Activated CD8-positive, alpha-beta memory T cell treated with anti-CD3 and anti-CD28 coated beads, Interleukin-2, amount 50 U/mL, for 48 hours (primary cell): Measurements from ENCODE around the gene PHACTR1.
"Not testable (repeated sequence)": the region's sequence is repeated elsewhere in the genome, so short reads cannot be mapped to it uniquely, and the experiment has no call there.

Experiments
- DNase-seq: peaks from one replicate; pipeline ENCODE4 v3.0.0-alpha.2; 2020

The PHACTR1 gene

GRCh38 chr6:12916006-12916405 lies 199.4 kb downstream of the PHACTR1 start:
- no peak for DNase-seq

DNA sequence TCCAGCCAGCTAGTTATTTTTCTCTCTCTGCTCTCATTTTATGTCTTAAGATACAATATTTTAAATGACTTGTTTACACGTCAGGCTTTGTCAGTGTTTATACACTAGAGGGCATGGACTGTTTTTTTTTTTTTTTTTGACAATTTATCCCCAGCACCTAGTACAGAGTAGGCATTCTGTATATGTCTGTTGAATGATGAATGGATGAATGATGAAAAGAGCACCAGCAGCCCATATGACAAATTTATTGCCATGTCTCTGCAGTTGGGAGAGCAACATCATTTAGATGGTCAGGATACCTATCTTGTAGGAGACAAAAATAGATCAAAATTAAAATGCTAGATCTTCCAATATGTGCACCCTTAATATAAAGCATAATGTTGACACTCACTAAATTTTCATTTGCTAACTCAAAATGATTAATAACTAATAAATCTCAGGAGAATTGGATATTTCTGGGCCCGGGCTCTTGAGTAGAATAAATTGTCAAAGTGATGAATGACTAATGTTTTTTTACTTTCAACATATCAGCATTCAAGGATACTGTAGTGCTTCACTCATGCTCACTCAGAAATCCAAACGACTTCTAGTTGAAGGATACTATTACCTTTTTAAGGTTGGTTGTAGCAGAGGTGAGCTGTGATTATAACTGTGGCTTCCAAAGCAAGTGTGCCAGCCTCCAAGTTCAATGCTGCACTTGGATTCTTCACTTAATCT lies 200.0 kb downstream of the PHACTR1 start:
- no peak for DNase-seq

GRCh38 chr6:12921467-12921866 lies 204.9 kb downstream of the PHACTR1 start:
- no peak for DNase-seq

DNA sequence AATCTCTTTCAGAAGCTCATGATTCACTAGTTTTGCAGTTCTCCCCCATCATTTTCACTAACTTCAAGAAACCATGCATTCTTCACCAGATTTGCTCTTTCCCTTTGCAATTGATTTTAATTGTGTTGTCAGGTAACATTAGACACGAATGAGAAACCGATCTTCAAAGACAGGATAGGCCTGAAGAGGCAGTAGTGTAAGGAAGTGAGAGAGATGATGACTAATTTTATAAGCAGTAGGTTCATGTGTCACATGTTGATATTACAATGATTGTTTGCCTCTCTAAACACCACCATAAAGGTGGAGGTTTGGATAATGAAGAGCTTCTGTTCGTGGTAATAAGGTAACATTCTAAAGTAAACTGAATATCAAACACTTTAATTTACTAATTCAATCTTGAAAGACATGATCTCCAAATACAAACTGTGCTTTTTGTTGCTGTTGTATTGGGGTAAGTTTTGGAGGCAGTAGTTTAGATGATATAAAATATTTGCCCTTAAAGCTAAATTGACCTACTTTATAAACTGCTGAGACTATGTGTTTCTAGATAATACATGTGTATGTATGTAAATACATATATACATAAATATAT lies 207.2 kb downstream of the PHACTR1 start:
- no peak for DNase-seq

GRCh38 chr6:12924911-12925310 lies 208.3 kb downstream of the PHACTR1 start:
- no peak for DNase-seq

- DNase-seq, result no peak
Measured at GRCh38 chr6:12927746-12928145, 211.2 kb downstream of the PHACTR1 start.

- no peak for DNase-seq
Measured at GRCh38 chr6:12929678-12930077, 213.1 kb downstream of the PHACTR1 start.

- DNase-seq, result no peak
Measured at GRCh38 chr6:12931639-12932038, 215.1 kb downstream of the PHACTR1 start.

DNA sequence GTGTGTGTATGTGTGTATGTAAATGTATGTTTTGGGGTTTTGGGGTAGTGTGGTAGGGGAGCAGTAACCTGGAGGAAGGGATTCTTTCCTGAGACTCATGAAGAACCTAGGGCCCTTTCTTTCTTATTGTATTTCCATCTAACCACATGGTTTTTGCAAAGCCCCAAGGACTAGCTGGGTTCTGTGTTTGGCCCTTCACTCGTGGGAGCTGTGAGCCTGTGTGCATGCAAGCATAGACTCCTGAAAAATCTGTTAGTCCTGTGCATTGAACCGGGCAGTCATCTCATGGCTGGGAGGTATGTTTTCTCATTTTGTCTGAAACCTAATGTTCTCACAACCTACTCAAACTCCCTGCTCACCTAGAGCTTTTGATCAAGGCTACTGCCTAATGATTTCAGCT lies 219.1 kb downstream of the PHACTR1 start:
- no peak for DNase-seq

GRCh38 chr6:12937971-12938370 lies 221.4 kb downstream of the PHACTR1 start:
- no peak for DNase-seq

DNA sequence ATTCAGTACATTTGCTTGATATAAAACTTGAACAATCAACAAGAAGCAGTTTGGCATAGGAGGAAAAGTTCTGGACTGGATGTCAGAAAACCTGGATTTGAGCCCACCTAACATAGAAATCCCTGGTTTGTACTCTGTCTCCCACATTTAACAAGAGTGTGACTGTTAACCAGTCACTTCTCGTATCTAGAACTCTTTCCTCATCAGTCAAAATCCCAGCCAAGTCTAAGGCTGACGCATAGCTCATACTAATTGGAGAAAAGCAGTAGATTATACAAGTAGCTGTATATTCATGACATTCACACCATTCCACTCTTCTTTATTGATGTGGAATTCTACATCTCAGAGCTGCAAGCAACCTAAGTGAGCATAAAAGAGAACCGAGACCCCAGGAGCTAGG lies 222.7 kb downstream of the PHACTR1 start:
- no peak for DNase-seq

- DNase-seq, result no peak
Measured at GRCh38 chr6:12941422-12941821, 224.9 kb downstream of the PHACTR1 start.

DNA sequence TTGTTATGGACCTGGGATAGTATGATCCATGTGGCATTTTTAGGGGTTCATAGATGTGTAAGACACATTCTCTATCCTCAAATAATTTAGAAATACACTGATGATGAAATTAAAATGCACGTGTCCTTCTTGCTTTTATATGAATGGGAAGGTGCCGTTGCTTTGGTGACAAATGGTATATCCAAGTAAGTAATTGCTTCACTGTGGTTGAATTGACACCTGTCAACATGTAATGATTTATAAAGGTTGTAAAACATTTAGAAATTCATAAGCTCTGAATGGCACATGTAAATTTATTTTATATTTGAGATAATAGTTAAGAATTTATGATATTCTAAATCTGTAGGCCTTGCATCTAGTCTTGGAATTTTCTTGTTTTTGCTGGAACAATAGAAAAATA lies 227.0 kb downstream of the PHACTR1 start:
- DNase-seq, result no peak

DNA sequence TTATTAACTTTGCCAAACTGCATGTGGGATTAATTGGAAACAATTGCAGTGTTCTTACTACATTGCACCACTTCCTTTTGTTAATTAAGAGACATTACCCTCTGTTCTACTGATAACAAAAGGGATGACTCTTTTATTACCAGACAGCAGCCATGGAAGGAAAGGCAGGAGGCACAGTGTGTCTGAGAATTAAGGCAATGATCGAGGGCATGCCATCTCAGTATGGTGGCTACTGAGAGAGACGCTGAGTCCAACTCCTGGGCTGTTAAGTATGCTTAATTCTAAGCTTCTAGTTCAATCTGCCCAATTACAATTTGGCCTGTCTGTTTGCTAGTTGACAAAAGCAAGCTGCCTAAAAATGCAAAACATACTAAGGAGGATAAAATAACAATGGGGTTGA lies 227.4 kb downstream of the PHACTR1 start:
- DNase-seq, result no peak

DNA sequence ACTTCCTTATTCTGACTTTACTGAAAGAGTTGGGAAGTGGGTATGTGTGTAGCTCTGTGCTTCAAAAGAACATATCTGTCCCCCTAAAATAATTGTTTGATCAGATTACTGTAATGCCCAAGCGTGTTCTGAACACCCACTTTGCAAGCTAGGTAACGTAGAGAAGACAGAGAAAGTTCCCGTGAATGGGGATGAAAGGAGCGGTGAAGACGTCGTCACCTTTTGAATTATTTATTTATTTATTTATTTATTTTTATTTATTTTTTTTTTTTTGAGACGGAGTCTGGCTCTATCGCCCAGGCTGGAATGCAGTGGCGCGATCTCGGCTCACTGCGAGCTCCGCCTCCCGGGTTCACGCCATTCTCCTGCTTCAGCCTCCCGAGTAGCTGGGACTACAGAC lies 228.0 kb downstream of the PHACTR1 start:
- DNase-seq, result not testable (repeated sequence)

DNA sequence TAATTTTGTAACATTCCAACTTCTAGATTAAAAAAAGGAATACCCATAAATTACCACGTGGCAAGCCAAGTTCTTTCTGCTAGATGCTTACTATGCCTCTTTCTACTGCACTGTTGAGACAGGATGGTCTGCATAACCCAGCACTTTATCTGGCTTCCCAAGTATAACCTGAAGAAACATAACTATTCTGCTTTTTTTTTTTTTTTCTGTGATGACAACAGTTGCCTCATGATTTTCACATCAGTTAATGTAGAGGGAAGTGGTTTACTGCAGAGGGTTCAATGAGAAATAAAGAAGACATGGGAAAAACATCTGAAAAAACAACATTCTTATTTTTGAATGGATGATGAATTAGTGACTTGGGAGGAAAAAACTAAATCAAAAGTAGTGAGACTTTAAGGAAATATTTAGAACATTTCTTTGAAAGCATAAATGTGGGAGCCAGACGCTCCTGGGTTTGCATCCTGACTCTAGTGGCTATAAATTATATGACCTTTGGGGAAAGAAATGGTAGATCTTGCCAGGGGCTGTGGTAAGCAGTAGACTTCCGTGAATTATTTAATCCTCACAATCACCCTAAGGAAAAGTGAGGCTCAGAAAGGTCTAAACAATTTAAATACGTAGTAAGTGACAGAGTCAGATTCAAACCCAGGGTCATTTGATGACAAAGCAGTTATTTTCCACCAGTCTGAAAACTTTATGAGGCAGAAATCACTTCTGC lies 230.7 kb downstream of the PHACTR1 start:
- no peak for DNase-seq

DNA sequence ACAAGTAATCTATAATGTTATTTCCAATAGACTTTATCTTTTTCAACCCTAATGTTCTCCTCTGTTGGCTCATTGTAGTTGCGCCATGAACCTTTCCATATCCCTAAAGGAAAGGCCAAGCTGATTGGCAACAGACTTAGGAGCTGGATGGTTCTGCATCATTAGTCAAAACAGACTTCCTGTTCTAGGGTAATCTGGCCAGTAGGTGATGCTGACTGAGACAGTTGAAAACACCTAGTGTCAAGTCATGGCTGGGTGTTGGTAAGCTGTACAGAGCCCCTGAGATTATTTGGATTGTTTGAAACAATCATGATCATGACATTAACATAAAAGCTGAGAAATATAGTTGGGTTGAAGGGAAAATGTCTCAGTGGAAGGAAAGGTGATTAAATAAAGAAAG lies 231.4 kb downstream of the PHACTR1 start:
- no peak for DNase-seq

DNA sequence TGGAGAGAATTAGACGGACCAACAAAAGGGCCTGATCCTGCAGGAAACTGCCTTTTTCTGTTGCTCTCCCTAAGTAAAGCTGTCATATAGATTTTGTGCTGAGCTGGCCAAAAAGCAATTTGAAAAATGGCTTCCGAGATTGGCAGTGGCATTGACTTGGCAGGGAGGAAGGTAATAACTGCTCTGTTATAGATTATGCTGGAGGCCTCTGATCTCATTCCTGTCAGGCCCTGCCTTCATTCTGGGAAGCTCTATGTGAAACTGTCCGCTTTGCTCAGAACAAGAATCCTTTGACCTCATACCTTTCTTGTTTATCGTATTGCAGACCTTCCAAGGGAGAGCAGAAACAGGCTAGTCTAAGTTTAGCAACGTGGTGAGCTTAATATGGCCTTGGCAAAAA lies 234.4 kb downstream of the PHACTR1 start:
- DNase-seq, result no peak

- no peak for DNase-seq
Measured at GRCh38 chr6:12951415-12951814, 234.8 kb downstream of the PHACTR1 start.

- DNase-seq, result no peak
Measured at GRCh38 chr6:12952318-12952717, 235.8 kb downstream of the PHACTR1 start.

DNA sequence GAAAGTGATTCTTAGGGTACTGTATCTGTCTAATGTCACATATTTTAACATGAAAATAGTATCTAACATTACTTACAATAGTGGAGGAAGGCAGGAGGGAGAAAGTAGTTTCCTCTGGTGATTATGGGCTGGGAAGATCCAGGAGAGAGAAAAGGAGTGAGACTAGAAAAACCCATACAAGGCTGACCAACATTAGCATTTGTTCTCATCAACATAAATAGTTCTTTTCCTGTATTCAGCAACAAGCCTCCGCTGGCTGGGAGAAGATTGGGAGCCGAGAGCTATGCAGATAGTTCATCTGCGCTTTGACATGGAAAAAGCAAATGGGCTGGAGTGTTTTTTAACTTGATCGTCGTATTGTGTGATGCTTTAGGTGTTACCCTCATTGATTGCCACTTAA lies 239.4 kb downstream of the PHACTR1 start:
- DNase-seq, result no peak

GRCh38 chr6:12956991-12957320 lies 240.4 kb downstream of the PHACTR1 start:
- no peak for DNase-seq

DNA sequence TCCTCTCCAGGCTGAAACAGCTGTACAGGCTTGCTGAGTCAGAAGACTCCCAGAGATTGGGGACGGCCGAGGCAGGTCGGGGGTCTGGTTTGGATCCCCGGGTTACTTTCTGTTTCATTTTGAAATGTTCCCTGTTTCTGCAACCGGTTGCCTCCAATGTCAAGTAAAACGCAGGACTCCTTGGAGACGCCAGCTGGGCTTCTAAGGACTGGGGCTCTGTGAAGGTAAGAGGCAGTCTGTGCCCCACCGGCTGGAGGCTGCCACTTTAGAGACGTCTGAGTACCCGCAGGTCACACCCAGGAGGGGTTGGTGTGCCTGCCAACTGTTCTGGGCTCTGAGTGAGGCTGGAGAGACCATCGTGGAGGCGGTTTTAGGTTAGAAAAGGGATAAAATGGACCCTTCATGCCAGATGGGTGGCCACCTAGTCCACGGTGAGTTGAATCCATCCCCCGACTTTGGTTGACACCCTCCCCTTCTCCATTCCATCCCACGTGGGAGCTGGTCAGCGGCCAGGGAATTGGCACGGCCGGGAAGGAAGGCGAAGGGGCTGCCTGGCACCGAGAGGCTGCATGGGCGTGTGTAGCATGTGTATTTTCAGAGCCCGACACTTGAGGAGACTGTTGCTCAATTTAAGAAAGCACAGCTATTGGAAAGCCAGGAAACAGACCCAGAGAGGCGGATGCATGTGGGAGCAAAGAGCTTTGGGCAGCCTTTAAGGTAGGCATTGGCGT lies 240.9 kb downstream of the PHACTR1 start:
- DNase-seq, result peak; percentile 61
